NK-92 treated with Interleukin-12 subunit alpha and Interleukin-12 subunit beta, amount 100 ng/mL, for 24 hours (cell line): Measurements from ENCODE around the gene ARFIP2.

ENCODE experiments used
- DNase-seq: peaks from one replicate; lab custom pipeline; 2025; lab: John Stamatoyannopoulos, UW

Gene ARFIP2

DNA sequence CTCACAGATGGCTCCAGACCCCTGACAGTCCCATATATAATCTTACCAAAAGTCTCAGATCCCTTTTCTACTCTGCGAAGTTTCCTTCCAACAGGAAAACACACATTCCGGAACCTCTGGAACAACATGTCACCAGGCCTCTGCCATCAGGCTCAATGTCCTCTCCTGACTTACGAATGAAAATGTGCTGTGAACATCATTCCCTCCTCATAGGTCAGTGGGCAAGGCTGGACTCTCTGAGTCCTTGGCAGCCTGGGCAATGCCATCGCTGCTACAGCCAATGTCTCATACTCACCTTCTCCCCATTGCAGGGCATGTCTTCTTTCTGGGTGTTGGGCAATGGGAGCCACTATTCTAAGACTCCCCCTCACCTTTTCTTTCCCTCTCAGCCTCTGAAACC, 38.7 kb downstream of the ARFIP2 start:
- no peak for DNase-seq

DNA sequence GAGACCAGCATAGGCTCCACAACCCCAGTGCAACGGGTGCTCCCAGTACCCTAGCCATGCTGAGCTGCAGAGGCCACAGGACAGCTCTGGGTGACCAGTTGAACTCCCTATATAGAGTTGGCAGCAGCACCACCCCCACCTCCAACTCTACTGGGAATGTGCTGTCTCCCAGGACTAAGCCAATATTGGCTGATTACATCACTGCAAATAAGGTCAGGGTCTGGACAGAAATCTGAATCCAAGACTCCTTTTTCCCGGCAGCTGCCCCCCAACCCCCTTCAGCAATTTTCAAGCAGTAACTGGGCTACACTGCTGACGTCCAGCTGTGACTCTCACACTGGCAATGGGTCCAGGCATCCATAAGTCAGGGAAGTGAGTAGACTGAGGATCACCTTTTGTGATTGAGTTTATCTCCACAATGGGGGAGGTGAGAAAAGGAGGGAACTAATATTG, 40.2 kb downstream of the ARFIP2 start, which contains the start of gene HPX:
Gene HPX, minus strand, starts transcription at position 82 of the 453 bp plus-strand sequence. Its CDS starts 24 bp downstream, at position 58.
- no peak for DNase-seq

- DNase-seq, result no peak
These were observed 42.1 kb downstream of the ARFIP2 start for GRCh38 chr11:6438979-6439571.

- no peak for DNase-seq
These were observed 43.1 kb downstream of the ARFIP2 start for GRCh38 chr11:6437993-6438392.

GRCh38 chr11:6437423-6437822, 43.7 kb downstream of the ARFIP2 start:
- no peak for DNase-seq

- no peak for DNase-seq
These were observed 47.0 kb downstream of the ARFIP2 start for GRCh38 chr11:6433998-6434660.

- DNase-seq, result no peak
These were observed 49.3 kb downstream of the ARFIP2 start for GRCh38 chr11:6431861-6432260.

- DNase-seq, result no peak
These were observed 53.6 kb downstream of the ARFIP2 start for GRCh38 chr11:6427516-6427915.
